Measurements from ENCODE around the gene EIF4EBP3.

GRCh38 chr5:140594169-140594568, 46.7 kb downstream of the EIF4EBP3 start:
- TF ChIP-seq, protein P1, sequence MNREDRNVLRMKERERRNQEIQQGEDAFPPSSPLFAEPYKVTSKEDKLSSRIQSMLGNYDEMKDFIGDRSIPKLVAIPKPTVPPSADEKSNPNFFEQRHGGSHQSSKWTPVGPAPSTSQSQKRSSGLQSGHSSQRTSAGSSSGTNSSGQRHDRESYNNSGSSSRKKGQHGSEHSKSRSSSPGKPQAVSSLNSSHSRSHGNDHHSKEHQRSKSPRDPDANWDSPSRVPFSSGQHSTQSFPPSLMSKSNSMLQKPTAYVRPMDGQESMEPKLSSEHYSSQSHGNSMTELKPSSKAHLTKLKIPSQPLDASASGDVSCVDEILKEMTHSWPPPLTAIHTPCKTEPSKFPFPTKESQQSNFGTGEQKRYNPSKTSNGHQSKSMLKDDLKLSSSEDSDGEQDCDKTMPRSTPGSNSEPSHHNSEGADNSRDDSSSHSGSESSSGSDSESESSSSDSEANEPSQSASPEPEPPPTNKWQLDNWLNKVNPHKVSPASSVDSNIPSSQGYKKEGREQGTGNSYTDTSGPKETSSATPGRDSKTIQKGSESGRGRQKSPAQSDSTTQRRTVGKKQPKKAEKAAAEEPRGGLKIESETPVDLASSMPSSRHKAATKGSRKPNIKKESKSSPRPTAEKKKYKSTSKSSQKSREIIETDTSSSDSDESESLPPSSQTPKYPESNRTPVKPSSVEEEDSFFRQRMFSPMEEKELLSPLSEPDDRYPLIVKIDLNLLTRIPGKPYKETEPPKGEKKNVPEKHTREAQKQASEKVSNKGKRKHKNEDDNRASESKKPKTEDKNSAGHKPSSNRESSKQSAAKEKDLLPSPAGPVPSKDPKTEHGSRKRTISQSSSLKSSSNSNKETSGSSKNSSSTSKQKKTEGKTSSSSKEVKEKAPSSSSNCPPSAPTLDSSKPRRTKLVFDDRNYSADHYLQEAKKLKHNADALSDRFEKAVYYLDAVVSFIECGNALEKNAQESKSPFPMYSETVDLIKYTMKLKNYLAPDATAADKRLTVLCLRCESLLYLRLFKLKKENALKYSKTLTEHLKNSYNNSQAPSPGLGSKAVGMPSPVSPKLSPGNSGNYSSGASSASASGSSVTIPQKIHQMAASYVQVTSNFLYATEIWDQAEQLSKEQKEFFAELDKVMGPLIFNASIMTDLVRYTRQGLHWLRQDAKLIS (CRISPR knock-in tag; IDR thresholded peaks at IDR 0.05; ENCODE audit: borderline replicate concordance): no peak
- TF ChIP-seq ELF4 (CRISPR knock-in tag; IDR thresholded peaks at IDR 0.05; ENCODE audit: low read depth): no peak
- TF ChIP-seq, protein P2, sequence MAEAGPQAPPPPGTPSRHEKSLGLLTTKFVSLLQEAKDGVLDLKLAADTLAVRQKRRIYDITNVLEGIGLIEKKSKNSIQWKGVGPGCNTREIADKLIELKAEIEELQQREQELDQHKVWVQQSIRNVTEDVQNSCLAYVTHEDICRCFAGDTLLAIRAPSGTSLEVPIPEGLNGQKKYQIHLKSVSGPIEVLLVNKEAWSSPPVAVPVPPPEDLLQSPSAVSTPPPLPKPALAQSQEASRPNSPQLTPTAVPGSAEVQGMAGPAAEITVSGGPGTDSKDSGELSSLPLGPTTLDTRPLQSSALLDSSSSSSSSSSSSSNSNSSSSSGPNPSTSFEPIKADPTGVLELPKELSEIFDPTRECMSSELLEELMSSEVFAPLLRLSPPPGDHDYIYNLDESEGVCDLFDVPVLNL (CRISPR knock-in tag; IDR thresholded peaks at IDR 0.05; ENCODE audit: borderline replicate concordance, low read depth): no peak
- TF ChIP-seq, protein P3, sequence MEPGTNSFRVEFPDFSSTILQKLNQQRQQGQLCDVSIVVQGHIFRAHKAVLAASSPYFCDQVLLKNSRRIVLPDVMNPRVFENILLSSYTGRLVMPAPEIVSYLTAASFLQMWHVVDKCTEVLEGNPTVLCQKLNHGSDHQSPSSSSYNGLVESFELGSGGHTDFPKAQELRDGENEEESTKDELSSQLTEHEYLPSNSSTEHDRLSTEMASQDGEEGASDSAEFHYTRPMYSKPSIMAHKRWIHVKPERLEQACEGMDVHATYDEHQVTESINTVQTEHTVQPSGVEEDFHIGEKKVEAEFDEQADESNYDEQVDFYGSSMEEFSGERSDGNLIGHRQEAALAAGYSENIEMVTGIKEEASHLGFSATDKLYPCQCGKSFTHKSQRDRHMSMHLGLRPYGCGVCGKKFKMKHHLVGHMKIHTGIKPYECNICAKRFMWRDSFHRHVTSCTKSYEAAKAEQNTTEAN (CRISPR knock-in tag; IDR thresholded peaks at IDR 0.05): no peak
- TF ChIP-seq CTCF (IDR thresholded peaks at IDR 0.05): no peak
- TF ChIP-seq, protein P4, sequence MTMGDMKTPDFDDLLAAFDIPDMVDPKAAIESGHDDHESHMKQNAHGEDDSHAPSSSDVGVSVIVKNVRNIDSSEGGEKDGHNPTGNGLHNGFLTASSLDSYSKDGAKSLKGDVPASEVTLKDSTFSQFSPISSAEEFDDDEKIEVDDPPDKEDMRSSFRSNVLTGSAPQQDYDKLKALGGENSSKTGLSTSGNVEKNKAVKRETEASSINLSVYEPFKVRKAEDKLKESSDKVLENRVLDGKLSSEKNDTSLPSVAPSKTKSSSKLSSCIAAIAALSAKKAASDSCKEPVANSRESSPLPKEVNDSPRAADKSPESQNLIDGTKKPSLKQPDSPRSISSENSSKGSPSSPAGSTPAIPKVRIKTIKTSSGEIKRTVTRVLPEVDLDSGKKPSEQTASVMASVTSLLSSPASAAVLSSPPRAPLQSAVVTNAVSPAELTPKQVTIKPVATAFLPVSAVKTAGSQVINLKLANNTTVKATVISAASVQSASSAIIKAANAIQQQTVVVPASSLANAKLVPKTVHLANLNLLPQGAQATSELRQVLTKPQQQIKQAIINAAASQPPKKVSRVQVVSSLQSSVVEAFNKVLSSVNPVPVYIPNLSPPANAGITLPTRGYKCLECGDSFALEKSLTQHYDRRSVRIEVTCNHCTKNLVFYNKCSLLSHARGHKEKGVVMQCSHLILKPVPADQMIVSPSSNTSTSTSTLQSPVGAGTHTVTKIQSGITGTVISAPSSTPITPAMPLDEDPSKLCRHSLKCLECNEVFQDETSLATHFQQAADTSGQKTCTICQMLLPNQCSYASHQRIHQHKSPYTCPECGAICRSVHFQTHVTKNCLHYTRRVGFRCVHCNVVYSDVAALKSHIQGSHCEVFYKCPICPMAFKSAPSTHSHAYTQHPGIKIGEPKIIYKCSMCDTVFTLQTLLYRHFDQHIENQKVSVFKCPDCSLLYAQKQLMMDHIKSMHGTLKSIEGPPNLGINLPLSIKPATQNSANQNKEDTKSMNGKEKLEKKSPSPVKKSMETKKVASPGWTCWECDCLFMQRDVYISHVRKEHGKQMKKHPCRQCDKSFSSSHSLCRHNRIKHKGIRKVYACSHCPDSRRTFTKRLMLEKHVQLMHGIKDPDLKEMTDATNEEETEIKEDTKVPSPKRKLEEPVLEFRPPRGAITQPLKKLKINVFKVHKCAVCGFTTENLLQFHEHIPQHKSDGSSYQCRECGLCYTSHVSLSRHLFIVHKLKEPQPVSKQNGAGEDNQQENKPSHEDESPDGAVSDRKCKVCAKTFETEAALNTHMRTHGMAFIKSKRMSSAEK (CRISPR knock-in tag; IDR thresholded peaks at IDR 0.05; ENCODE audit: borderline replicate concordance): no peak
- TF ChIP-seq ZNF138 (CRISPR knock-in tag; conservative IDR thresholded peaks at IDR 0.05): no peak
- TF ChIP-seq, protein P5, sequence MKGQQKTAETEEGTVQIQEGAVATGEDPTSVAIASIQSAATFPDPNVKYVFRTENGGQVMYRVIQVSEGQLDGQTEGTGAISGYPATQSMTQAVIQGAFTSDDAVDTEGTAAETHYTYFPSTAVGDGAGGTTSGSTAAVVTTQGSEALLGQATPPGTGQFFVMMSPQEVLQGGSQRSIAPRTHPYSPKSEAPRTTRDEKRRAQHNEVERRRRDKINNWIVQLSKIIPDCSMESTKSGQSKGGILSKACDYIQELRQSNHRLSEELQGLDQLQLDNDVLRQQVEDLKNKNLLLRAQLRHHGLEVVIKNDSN (CRISPR knock-in tag; IDR thresholded peaks at IDR 0.05): no peak
- TF ChIP-seq CREB1 (CRISPR knock-in tag; IDR thresholded peaks at IDR 0.05): no peak
- TF ChIP-seq, protein P6, sequence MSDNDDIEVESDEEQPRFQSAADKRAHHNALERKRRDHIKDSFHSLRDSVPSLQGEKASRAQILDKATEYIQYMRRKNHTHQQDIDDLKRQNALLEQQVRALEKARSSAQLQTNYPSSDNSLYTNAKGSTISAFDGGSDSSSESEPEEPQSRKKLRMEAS (CRISPR knock-in tag; IDR thresholded peaks at IDR 0.05): no peak
- TF ChIP-seq, protein P7, sequence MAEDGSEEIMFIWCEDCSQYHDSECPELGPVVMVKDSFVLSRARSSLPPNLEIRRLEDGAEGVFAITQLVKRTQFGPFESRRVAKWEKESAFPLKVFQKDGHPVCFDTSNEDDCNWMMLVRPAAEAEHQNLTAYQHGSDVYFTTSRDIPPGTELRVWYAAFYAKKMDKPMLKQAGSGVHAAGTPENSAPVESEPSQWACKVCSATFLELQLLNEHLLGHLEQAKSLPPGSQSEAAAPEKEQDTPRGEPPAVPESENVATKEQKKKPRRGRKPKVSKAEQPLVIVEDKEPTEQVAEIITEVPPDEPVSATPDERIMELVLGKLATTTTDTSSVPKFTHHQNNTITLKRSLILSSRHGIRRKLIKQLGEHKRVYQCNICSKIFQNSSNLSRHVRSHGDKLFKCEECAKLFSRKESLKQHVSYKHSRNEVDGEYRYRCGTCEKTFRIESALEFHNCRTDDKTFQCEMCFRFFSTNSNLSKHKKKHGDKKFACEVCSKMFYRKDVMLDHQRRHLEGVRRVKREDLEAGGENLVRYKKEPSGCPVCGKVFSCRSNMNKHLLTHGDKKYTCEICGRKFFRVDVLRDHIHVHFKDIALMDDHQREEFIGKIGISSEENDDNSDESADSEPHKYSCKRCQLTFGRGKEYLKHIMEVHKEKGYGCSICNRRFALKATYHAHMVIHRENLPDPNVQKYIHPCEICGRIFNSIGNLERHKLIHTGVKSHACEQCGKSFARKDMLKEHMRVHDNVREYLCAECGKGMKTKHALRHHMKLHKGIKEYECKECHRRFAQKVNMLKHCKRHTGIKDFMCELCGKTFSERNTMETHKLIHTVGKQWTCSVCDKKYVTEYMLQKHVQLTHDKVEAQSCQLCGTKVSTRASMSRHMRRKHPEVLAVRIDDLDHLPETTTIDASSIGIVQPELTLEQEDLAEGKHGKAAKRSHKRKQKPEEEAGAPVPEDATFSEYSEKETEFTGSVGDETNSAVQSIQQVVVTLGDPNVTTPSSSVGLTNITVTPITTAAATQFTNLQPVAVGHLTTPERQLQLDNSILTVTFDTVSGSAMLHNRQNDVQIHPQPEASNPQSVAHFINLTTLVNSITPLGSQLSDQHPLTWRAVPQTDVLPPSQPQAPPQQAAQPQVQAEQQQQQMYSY (CRISPR knock-in tag; IDR thresholded peaks at IDR 0.05): no peak
- TF ChIP-seq ATF3 (CRISPR knock-in tag; conservative IDR thresholded peaks at IDR 0.05): no peak
- TF ChIP-seq, protein P8, sequence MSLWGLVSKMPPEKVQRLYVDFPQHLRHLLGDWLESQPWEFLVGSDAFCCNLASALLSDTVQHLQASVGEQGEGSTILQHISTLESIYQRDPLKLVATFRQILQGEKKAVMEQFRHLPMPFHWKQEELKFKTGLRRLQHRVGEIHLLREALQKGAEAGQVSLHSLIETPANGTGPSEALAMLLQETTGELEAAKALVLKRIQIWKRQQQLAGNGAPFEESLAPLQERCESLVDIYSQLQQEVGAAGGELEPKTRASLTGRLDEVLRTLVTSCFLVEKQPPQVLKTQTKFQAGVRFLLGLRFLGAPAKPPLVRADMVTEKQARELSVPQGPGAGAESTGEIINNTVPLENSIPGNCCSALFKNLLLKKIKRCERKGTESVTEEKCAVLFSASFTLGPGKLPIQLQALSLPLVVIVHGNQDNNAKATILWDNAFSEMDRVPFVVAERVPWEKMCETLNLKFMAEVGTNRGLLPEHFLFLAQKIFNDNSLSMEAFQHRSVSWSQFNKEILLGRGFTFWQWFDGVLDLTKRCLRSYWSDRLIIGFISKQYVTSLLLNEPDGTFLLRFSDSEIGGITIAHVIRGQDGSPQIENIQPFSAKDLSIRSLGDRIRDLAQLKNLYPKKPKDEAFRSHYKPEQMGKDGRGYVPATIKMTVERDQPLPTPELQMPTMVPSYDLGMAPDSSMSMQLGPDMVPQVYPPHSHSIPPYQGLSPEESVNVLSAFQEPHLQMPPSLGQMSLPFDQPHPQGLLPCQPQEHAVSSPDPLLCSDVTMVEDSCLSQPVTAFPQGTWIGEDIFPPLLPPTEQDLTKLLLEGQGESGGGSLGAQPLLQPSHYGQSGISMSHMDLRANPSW (CRISPR knock-in tag; conservative IDR thresholded peaks at IDR 0.05; ENCODE audit: low read depth): no peak
